HUDEP-2 (cell line): ENCODE results near the gene D2HGDH.
"Not testable (repeated sequence)": the region's sequence is repeated elsewhere in the genome, so short reads cannot be mapped to it uniquely, and the experiment has no call there.

Experiments used
- DNase-seq, 76 experiments: peaks; one replicate each; lab custom pipeline; 2025; ENCODE audit not compliant: unreplicated experiment in 76 of 76; lab: John Stamatoyannopoulos, UW

The D2HGDH gene

DNA sequence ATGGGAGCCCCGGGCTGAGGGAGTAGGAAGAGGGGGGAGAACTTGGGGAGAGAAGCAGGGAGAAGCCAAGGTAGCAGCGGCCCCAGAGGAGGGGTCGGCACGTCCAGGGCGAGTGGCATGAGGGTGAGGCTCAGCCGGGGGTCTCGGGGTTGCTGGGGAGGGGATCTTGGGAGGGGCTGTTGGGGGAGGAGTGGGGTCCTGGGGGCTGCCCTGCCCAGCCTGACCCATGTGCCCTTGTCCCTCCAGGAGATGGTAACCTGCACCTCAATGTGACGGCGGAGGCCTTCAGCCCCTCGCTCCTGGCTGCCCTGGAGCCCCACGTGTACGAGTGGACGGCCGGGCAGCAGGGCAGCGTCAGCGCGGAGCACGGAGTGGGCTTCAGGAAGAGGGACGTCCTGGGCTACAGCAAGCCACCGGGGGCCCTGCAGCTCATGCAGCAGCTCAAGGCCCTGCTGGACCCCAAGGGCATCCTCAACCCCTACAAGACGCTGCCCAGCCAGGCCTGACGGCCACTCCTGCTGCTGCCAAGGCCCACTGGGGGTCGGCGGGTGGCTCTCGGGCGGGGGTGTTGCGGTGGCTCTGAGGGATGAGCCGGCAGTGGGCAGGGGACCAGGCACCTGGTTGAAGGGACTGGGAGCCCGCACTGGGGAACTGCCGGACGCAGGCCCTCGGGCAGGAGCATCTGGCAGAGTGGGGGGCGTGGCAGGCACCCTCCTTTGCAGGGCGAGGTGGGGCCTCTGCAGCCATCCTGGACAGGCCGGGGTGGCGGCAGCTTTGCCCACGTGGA is 33.2 kb downstream of the D2HGDH start:
- no peak for DNase-seq

GRCh38 chr2:241768251-241768711 is 33.9 kb downstream of the D2HGDH start:
- no peak for DNase-seq

DNA sequence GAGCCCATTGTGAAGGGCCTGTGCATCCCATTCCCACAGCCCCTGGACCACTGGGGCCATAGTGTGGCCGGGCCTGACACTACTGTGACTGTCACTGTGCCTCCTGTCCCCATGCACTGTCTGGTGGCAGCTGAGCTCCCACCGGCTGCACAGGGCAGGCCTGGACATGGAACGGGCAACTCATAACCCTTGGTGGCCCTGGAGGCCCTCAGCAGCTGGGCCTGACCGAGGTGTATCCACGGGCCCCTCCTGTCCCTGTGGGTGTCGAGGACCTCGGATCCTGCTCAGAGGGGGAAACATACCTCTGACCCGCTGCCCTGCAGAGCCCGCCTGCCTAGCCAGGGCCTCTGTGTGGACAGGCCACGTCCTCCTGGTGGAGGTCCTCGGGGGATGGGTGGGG is 34.4 kb downstream of the D2HGDH start:
- no peak for DNase-seq

DNA sequence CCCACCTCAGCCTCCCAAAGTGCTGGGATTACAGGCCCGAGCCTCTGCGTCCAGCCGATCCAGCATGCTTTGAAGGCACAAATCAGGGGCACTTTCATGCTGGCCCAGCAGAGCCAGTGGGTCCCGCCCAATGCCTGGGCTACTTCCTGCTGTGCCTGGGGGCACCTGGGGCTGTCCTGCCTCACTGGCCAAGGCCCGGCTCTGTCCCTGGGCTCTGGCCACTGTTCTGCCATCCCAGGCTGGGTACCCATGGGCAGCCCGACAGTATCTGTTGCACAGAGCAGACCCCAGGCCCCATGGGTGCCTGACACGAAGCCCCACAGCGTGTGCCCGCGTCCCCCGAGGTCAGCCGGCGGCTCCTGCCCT is 35.4 kb downstream of the D2HGDH start:
- DNase-seq, result no peak

- DNase-seq, result no peak
Measured at GRCh38 chr2:241770185-241770935, 35.9 kb downstream of the D2HGDH start.

DNA sequence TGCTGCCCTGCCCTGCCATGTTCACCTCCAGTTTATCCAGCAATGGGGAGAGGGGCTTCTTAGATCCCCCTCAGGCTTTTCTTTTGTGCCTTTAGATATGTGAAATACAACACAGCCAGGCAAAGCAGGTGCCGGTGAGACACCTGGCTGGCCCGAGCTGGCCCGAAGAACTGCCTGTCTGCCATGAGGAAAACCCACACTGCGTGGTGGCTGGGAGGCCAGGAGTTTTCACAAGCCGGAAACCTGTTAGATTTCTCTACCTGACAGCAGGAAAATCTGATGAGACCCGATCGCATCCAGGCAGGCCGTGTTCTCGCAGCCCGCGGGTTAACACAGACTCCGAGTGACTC is 36.5 kb downstream of the D2HGDH start:
- DNase-seq, result no peak

- DNase-seq, result no peak
Measured at GRCh38 chr2:241771286-241772062, 37.0 kb downstream of the D2HGDH start.

GRCh38 chr2:241772063-241772499 is 37.7 kb downstream of the D2HGDH start:
- DNase-seq, result no peak

DNA sequence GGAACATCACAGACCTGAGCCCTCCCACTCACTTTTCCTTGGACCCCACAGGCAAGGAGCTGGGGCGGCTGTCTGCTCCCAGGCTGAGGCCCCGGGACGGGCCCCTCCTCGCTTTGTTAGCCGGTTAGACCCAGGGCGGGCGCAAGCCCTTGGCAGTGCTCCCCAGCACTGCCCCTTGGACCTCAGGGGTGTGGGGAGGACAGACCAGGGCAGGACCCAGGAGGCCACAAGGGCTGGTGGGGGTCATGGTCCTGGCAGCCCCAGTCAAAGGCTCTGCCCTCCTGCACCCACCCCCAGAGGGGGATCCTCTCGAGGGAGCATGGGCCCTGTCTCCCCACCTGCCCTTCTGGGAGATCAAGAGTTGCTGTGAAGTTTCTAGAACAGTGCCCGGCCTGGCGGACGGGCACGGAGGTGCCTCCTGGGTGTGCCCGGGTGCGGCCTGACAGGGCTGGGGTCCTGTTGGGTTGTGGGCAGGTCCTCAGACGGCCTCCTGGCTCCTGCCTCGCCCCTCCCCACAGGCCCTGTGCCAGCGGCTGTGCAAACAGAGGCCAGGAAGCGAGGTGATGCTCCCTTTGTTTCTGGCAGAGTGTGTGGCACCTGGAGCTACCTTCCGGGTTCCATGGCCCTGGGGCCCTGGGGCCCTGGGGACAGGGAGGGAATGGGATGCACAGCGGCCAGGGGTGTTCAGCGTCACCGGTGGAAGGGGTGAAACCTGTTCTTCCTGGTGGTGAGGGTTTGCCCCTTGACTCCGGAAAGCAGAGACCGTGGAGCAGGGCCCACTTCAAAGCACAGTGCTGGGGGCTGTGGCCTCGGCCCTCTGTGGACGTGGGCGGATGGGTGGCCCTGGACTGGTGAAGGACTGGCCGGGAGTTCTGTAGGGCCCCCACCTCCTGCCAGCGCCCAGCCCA is 39.3 kb downstream of the D2HGDH start:
- DNase-seq, result no peak

GRCh38 chr2:241774419-241775222 is 40.2 kb downstream of the D2HGDH start:
- peak in 13 of 76 experiments; percentile 4 to 79 (median 53) for DNase-seq

GRCh38 chr2:241775223-241776177 is 41.1 kb downstream of the D2HGDH start:
- DNase-seq, result no peak

DNA sequence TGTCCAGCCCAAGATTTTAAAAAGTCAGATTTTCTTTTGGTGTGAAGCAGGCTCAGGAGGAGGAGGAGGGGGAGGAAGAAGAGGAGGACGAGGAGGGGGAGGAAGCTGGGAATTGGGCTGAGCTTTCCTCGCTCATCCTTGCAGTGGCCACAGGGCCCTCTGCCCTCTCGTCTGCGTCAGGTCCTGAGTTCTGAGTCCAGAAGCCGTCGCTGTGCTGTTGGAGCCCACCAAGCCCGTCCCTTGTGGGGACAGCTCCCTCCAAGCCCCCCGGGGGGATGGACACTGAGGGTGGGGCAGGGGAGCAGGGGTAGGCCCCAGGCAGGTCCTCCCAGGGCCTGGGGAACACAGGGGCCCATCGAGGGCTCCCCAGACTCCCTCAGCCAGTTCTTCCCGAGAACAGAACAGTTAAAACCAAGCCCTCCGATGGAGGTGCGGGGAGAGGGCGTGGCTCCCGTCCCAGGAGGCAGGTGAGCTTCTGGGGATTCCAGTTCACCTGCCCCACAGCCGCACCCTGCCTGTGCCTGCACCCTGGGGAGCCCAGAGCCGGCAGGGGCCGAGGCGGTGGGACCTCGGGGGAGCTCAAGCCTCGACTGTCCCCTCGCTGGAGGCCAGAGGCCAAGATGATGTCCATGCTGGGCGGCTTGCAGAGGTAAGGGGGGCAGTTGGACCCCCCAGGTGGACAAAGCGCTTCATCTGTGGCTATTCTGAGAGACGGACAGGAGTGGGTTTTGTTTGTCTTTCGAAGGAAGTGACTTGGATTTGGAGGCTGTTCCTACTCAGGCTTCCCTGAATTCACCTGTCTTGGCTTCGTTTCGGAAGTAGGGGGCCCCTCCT is 42.1 kb downstream of the D2HGDH start, which contains the start of gene GAL3ST2:
Gene GAL3ST2, plus strand, starts transcription at position 487 of the 834 bp plus-strand sequence. Its CDS starts 134 bp downstream, at position 621.
- DNase-seq, result no peak

GRCh38 chr2:241777170-241777685 is 42.8 kb downstream of the D2HGDH start:
- DNase-seq, result no peak

GRCh38 chr2:241777686-241778627 is 43.5 kb downstream of the D2HGDH start:
- no peak for DNase-seq

DNA sequence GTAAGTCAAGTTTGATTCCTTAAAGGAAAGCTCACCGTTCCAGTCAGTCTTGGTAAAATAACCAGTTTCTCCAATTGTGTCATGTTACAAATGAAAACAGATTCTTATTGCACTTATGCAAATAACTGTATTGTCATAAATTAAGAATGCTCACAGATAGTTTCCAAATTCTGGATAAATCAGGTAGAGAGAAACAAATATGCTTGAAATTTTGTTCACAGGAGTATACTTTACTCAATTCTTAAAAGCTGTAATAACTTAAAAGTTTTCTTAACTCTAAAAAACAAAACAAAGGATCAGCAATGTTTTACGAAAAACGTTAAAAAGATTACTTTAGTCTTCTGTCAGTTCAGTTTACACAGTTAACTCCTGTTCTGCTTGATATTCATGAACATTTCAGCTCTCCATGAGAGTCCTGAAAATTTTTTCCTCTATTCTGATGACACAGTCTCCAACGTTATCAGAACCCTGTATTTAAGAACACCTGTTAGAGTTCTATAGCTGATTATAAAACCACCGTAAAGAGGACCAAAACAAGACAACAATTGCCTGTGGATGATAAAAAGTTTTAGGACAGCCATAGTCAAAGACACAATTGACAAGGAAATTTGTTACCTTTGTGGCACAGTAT is 46.6 kb downstream of the D2HGDH start:
- no peak for DNase-seq

GRCh38 chr2:241782053-241782452 is 47.6 kb downstream of the D2HGDH start:
- DNase-seq, result not testable (repeated sequence)
